ENCODE results near the gene CTIF. TPM values are rescaled to one million over a fixed set of nuclear protein-coding genes. Genes with fewer than 3 reads are reported as not detected.

Gene CTIF
- total and polyA plus RNA-seq, 12 donors, result 44.5 to 74.1 (median 58.9) TPM

DNA sequence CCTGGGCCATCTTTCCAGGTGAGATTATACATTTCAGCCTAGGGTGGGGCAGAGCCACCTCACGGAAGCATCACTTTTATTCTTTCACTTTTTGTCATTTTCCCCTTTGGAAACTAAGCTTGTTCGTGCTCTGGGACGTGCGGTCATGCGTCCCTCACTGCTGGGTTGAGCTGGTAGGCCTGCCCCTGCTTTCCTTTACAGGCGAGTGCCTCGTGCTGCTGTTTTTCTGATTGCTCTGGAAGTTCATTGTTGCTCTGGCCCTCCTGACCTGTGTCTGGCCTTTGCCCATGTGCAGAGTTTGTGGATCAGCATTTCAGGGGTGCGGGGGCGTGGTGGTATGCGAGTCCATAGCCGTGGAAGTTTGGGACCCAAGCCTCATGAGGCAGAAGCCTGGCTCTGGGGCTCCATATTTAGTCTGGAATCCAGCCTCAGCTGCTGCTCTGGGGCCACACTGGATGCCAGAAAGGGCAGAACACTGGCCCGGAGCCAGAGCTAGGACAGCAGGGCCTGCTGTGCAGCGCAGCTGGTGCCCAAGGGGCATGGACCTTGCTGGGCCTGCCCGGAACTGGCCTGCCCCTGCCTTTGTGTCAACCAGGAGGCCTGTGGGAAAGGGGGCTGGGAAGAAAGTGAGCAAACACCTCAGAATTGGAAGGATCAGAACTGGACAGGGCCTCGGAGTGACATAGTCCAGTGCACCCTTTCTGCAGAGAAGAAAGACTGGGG lies 51.1 kb downstream of the CTIF start:
- Histone ChIP-seq H3K4me1 (peaks cover 6 to 65% (median 31%) of the 10 kb centered on the region in 9 donors), H3K27ac (peak overlapping the region; percentile 11 to 86 (median 72)), H3K36me3 (no peaks in the 10 kb centered on the region), H3K4me3 (no peak overlapping the region), H3K9me3 (no peaks in the 10 kb centered on the region), H3K27me3 (no peaks in the 10 kb centered on the region)
- peak; percentile 69 to 92 (median 84) for ATAC-seq
- TF ChIP-seq, protein P1, sequence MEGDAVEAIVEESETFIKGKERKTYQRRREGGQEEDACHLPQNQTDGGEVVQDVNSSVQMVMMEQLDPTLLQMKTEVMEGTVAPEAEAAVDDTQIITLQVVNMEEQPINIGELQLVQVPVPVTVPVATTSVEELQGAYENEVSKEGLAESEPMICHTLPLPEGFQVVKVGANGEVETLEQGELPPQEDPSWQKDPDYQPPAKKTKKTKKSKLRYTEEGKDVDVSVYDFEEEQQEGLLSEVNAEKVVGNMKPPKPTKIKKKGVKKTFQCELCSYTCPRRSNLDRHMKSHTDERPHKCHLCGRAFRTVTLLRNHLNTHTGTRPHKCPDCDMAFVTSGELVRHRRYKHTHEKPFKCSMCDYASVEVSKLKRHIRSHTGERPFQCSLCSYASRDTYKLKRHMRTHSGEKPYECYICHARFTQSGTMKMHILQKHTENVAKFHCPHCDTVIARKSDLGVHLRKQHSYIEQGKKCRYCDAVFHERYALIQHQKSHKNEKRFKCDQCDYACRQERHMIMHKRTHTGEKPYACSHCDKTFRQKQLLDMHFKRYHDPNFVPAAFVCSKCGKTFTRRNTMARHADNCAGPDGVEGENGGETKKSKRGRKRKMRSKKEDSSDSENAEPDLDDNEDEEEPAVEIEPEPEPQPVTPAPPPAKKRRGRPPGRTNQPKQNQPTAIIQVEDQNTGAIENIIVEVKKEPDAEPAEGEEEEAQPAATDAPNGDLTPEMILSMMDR (IDR thresholded peaks at IDR 0.05), result no peak
- intact Hi-C loops (cut with DNase I), result loop anchor here in 3 of 10 donors (1.0 to 10.0 kb wide), 3 partner anchors 42 to 105 kb away; no protein-coding TSS in a partner anchor
- WGBS, 2 donors, result 54 to 70% methylated on average over 15 of the region's 15 CpGs
- DNase-seq, result peak; percentile 75 to 77

DNA sequence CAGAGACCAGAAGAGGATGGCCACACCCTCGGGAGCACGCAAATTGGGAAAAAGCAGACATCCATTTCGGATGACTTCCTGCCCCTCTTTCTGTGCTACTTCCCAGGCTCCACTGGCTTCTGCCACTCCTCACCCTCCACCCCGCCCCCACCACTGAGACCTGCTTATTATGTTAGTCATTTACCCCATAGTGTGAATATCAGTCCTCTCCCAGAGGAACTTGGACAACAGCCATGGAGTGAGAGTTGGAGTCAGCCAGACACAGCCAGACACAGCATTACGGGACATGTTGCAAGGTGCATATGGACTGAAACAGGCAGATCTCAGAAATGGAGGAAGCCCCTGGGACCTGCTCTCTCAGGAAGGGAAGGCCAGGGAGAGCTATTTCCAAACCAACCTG lies 51.8 kb downstream of the CTIF start:
- H3K4me3 ChIP-seq, result no peak overlapping the region
- H3K27ac ChIP-seq, result peak overlapping the region in 9 of 10 donors; percentile 19 to 86 (median 74)
- 72 to 73% methylated on average over 5 of the region's 5 CpGs for WGBS, 2 donors
- H3K36me3 ChIP-seq, result peaks cover 0 to 7% (median 0%) of the 10 kb centered on the region in 9 donors
- TF ChIP-seq, protein P1 (IDR thresholded peaks at IDR 0.05), result no peak
- ATAC-seq (peak in 6 of 8 donors; percentile 6 to 62 (median 36)), DNase-seq (no peak)
- intact Hi-C loops (cut with DNase I), result loop anchor here in 3 of 10 donors (1.0 to 10.0 kb wide), 3 partner anchors 42 to 106 kb away; no protein-coding TSS in a partner anchor
- peaks cover 6 to 64% (median 31%) of the 10 kb centered on the region in 9 donors for H3K4me1 ChIP-seq
- H3K27me3 ChIP-seq, result no peaks in the 10 kb centered on the region
- H3K9me3 ChIP-seq, result no peaks in the 10 kb centered on the region

DNA sequence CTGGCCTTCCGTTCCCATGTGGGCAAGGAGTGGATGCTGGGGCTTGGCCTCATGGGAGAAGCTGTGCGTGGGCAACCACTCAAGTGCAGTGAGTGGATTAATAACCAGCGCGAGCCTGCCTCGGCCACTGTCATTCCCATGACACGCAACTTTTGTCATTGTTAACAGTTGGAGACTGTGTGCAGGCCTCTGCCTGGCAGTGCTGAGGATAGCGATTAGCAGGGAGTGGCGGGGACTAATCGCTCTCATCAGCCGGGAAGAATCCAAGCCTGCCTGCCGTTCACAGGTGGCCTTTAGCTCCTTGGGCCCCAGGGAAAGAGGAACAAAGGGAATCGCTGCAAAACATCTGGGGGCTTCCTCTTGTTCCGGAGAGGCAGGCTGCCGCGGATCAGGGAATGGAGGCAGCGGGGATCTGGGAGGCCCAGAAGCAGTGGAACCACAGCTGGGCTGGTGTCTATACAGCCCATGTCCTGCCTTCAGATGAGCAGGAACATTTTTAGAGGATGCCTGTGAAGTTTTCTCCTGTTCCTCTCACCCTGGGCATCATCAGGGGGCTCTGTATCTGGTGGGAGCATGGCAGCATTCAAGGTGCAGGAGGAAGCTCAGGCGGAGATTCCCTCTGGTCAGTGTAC lies 53.8 kb downstream of the CTIF start:
- Histone ChIP-seq H3K4me1 (peaks cover 6 to 72% (median 34%) of the 10 kb centered on the region in 9 donors), H3K27ac (peak overlapping the region in 7 of 10 donors; percentile 26 to 86 (median 75)), H3K4me3 (no peak overlapping the region), H3K9me3 (no peaks in the 10 kb centered on the region), H3K27me3 (no peaks in the 10 kb centered on the region), H3K36me3 (peaks cover 0 to 8% (median 0%) of the 10 kb centered on the region in 9 donors)
- TF ChIP-seq, protein P1 (IDR thresholded peaks at IDR 0.05), result no peak
- ATAC-seq (peak in 5 of 8 donors; percentile 12 to 28 (median 15)), DNase-seq (no peak)
- intact Hi-C loops (cut with DNase I), result loop anchor here in 2 of 10 donors (5.0 to 10.0 kb wide), 2 partner anchors 45 to 108 kb away; no protein-coding TSS in a partner anchor
- WGBS, 2 donors, result 65 to 67% methylated on average over 17 of the region's 17 CpGs

DNA sequence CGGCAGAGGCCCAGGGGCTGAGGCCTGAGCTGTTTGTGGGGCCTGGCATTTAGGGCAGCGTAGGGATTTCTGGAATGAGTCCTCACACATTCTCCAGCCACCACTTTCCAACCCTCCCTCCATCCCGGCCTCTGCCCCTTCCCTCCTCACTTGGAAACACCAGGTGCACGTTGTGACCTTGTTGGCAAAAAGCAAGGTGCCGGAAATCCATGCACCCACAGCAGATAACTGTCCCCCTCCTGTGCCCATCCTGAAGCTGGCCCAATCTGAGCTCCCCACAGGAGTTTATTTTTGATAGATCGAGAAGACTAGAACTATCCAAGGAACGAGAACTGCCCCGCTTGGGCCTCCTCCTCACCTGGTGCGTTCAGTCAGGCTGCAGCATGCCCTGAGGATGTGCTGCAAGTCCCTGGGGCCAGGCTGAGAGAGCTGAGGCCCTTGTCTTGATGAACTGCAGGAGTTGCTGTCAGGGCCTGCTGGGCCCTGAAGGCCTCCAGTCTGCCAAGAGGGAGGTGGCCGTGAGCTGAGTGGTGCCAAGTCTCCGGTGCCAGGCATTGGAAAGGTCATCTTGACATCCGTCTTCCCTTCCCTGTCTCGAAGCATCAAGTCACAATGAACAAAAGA lies 55.8 kb downstream of the CTIF start:
- peak; percentile 51 to 58 for DNase-seq
- H3K4me1 ChIP-seq, result peaks cover 10 to 77% (median 41%) of the 10 kb centered on the region in 9 donors

More for the DNA sequence above, 55.8 kb downstream of the CTIF start:
- Histone ChIP-seq H3K27me3 (no peaks in the 10 kb centered on the region), H3K9me3 (no peaks in the 10 kb centered on the region), H3K36me3 (peaks cover 0 to 8% (median 0%) of the 10 kb centered on the region in 9 donors), H3K4me3 (no peak overlapping the region), H3K27ac (peak overlapping the region in 8 of 10 donors; percentile 52 to 84 (median 74))
- peak in 7 of 8 donors; percentile 48 to 85 (median 57) for ATAC-seq
- 52 to 66% methylated on average over 13 of the region's 13 CpGs for WGBS, 2 donors
- intact Hi-C loops (cut with DNase I), result loop anchor here in 3 of 10 donors (5.0 to 10.0 kb wide), 3 partner anchors 47 to 110 kb away; no protein-coding TSS in a partner anchor
- TF ChIP-seq, protein P1 (IDR thresholded peaks at IDR 0.05), result no peak

Measured in heart right ventricle (tissue), 16 donors.